Suppressor macrophage treated with lipopolysaccharide for 1 hour (primary cell): ENCODE measurements around the gene PYDC1.
"Not testable (repeated sequence)": the region's sequence is repeated elsewhere in the genome, so short reads cannot be mapped to it uniquely, and the experiment has no call there.

Experiments used
- DNase-seq, 3 donors: peaks; one replicate each; pipeline ENCODE4 v3.0.0-alpha.2; 2020 to 2022

The PYDC1 gene

DNA sequence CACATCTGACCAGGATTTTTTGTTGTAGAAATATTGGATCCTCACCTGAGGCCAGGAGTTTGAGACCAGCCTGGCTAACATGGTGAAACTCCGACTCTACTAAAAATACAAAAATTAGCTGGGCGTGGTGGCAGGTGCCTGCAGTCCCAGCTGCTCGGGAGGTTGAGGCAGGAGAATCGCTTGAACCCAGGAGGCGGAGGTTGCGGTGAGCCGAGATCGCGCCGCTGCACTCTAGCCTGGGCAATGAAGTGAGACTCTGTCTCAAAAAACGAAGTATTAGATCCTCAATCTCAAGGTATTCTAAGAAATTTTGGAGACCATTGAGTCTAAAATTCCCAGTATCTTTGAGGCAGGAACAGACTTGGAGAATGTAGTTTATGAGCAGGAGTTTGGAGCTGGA, 21.1 kb downstream of the PYDC1 start:
- DNase-seq = not testable (repeated sequence)

DNA sequence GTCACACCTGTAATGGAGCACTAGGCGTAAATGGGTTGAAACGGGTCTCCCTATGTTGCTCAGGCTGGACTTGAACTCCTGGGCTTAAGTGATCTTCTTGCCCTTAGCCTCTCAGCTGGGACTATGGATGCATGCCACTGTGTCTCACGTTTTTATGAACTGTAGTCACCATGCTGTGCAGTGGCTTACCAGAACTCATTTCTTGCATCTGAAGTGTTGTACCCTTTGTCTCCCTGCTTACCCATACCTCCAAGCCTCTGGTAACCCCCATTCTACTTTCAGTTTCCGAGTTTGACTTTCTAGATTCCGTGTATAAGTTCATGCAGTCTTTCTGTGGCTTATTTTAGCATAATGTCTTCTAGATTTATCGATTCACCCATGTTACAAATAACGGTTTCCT, 22.0 kb downstream of the PYDC1 start:
- no peak for DNase-seq

DNA sequence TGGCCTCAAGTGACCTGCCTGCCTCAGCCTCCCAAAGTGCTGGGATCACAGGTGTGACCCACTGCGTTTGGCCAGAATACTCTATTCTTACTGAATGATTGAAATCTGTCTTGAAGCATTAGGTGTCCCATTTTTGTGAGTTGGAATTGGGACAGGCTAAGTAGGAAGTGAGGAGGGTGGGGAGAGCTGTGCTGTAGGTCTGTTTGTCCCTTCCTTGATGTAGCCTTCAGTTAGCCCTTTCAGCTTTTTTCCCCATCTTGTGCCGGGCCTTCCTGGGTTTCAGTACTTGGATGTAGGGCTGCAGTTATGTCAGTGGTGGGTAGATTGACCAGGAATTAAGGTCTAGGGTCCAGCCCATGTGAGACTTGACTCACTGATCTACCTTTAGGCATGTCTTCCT, 23.1 kb downstream of the PYDC1 start:
- no peak for DNase-seq

DNA sequence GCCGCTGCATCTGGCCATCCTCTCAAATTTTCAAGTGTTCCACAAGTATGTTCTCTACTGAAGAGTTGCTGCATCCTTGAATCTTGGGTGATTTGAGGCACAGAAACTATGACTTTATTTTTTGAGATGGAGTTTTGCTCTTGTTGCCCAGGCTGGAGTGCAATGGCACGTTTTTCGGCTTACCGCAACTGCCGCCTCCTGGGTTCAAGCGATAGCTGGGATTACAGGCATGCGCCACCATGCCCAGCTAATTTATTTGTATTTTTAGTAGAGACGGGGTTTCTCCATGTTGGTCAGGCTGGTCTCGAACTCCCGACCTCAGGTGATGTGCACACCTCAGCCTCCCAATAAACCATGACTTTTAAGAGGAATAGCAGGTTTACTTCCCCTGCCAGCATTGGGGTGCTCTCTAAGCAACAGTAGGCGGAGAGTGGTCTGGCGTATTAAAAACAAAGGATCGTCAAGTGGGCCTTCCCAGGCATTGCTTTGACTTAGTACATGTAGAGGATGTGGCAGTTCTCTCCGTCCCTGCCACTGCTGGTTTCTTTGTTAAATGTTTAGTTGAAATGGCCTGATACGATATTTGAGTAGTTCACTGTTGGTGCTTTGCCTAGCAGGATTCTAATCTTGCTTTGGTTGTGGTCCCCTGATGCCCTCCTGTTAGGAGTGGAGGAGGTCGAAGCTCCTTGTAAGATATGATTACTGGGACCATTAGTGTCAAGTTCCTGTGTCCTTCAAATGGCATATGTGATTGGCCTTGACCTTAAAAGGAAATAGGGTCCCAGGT, 23.9 kb downstream of the PYDC1 start:
- DNase-seq = no peak

DNA sequence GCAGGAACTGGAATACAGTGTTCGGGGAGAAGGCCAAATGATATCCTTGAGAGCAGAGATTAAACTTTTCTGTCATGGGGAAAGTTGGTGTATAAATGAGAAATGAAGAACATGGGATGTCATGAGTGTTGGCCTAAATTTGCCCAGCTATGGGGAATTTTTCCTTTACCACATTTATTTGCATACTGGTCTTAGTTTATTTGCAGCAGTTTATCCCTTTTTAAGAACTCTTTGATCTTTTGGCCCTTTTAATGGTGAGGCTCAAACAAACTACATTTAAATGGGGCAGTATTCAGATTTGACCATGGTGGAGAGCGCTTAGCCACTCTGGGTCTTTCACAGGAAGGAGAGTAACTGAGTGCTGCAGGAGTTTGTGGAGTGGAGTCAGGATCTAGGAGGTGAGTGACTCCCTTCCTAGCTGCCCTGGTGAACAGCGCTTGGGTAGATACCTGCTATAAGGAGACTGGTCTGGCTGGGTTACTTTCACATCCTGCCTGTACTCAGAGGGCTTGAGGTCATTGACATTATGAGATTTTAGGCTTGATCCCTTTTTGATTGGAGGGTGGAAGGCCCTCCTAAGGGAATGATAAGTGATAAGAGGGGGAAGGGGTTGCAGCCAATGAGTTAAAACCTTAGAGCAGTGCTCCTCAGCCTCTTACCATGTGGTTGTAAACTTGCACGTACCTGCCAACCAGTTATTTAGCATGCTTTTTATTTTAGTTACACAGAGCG, 25.1 kb downstream of the PYDC1 start:
- DNase-seq = no peak

DNA sequence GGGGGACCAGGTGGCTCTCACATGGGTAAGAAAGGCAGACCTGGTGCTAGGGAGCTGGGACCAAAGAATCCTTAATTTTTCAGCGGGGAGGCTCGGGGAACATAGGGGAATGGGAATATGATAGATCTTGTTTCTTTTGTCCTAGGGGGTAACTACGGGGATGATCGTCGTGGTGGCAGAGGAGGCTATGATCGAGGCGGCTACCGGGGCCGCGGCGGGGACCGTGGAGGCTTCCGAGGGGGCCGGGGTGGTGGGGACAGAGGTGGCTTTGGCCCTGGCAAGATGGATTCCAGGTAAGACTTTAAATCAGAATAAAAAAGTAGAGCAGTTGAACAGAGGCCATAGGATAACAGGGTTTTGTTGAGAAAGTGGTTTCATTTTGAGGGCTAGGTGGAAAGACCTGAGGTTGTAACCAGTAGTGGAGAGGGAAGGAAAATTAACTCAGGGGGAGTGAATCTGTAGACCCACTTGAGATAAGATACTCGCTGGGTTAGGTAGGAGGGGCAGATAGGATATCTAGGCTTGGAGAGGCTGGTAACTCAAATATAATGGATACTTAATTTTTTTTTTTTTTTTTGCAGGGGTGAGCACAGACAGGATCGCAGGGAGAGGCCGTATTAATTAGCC, 26.0 kb downstream of the PYDC1 start:
- no peak for DNase-seq

DNA sequence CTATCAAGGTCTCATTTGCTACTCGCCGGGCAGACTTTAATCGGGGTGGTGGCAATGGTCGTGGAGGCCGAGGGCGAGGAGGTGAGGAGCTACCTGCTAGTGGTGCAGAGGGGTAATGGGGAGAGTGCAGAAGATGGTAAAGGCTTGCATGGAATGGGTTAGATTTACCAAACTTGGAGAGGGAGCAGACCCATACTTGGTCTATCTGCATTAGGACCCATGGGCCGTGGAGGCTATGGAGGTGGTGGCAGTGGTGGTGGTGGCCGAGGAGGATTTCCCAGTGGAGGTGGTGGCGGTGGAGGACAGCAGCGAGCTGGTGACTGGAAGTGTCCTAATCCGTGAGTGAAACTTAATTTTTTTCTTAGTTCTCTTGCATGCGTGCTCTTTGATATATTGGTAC, 26.9 kb downstream of the PYDC1 start:
- no peak for DNase-seq

DNA sequence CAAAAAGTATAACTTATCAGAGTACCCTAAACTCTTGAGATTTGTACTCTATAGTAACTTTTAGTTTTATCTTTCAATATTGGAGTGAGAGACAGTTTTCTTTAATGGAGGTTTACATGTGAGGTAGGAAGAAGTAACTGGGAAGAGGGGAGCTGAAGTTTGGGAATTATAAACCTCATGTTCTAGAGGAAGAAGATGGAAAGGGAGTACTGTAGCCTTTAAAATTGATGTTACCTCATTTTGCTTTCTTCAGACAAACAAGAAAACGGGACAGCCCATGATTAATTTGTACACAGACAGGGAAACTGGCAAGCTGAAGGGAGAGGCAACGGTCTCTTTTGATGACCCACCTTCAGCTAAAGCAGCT, 27.5 kb downstream of the PYDC1 start:
- DNase-seq = no peak

DNA sequence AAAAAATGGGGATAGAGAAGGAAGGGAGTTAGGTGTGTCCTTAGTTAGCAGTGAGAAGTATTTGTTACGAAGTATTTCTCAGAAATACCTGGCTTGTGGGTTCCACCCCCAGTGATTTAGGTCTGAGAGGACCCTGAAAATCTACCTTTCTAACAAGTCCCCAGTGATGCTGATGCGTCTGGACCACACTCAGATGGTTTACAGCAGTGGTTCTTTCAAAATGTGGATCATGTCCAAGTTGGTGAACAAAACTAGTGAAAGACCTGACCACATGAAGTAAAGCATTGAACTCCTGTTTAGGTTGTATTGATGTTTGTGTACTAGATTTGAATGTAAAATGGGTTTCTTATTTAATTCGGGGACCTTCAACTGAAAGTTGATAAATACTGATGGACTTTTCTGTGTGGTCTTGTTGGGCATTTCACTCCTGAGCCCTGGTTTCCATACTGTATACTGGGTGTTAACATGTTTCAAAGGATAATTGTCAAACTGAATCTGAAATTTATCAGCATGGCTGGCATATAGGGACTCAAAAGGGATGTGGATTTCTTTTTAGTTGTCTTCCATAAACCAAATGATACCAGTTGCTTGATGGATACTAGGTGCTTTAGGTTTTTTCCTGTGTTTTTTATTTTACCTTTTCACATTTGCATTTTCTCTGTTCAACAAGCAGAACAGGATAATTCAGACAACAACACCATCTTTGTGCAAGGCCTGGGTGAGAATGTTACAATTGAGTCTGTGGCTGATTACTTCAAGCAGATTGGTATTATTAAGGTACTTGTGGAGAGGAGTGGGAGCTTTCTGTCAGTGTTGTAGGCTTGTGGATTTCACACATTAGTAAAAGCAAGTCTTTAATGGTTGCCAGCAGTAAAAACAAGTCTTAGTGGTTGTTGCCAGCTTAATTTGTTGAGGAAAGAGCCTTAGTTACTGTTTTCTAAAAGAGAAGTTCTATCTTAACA, 28.2 kb downstream of the PYDC1 start:
- DNase-seq = no peak

DNA sequence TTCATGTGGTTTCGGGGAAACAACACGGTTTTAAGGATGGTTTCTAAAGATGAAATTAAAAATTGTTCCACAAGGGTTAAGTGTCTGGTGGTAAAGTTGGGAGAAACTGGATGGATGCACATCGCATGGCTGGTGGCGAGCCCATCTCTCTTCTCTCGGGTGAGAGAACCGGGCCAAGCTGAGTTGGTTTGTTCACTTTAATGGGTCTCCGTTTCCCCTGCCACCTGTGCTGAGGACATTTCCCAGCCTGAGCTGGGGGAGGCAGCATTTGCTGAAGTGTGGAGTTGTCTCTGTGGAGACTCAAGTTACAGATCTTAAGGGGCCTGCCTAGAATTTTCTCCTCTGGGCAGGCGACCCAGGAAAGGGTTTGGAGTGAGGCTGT, 29.1 kb downstream of the PYDC1 start:
- DNase-seq = no peak

DNA sequence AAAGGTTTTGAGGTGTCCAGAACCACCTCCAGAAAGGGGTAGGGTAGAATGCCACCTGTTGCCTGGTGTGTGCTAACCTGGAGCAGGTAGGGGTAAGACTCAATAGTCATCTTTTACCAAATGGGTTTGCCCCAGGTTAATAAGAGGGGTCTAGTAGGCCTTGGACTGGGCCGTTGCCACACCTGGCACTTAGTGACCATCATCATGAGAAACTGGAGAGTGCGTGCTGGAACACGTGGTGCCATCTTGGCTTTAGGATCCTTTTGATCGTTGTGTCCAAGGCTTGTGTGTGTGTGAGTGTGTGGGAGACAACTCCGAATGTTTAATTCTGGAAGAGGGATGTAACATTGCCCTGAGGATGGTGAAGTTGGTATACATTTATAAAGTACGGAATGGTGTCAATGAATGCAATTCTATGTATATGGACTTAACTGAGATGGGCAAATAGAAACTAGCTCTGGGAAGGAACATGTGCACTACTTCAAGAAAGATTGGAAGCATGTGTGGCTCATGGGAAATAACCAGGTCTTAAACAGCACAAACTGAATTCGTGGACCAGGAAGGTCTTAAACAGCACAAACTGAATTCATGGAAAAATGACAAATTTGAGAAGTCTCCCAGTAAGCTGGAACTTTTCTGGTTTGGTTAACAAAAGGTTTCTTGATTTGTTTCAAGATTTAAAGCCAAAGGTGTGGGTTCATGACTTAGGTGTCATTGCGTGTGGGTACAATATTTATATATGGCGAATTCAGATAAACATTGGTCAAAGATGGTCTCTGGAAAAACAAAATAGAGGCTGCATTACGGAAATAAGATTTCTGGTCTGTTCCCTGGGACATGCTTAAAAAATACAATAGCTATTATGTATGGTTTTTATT, 29.8 kb downstream of the PYDC1 start:
- DNase-seq = no peak

DNA sequence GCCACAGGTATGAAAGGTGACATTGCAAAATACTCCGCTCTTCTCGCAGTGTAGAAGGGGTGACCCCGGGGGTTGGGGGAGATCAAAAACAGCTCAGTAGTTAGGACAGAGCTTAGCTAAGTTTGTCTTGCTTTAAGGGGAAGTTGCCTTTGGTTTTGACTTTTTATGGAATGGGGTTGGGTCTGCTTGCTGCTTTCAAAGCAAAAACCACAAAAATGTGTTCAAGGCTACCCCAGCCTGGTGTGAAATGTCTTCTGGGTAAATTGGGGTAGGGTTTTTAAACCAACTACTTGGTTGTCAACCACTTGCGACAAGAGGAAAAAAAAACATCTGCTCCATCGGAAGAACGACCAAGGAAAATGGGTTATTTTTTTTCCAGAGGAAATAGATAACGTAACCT, 30.8 kb downstream of the PYDC1 start:
- peak in 2 of 3 donors; percentile 20 to 22 for DNase-seq

DNA sequence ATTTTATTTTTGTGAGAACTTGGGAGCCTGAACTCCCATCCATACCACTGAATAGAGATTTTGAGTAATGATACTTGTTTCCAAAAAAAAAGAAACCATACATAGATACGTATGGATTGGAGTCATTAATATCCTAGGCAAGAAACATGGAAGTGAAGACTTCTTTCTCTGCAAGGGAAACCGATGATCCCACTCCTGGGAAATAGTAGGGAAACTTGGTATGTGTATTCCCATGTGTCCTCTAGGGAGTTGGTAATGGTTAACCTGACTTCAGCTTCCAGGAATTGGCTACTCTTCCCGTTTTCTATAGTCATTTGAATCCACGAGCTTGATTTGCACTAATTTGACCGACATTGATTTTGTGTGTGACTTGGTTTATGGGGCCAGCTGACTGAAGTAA, 31.6 kb downstream of the PYDC1 start:
- no peak for DNase-seq

DNA sequence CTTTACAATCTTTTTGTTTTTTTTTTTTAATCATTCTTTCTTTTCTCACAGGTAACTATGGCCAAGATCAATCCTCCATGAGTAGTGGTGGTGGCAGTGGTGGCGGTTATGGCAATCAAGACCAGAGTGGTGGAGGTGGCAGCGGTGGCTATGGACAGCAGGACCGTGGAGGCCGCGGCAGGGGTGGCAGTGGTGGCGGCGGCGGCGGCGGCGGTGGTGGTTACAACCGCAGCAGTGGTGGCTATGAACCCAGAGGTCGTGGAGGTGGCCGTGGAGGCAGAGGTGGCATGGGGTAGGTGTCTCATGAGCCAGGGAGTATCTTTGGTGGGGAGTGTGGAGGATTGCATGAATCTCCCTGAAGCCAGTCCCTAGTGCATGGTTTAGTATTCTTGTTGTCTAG, 32.0 kb downstream of the PYDC1 start:
- DNase-seq = no peak

DNA sequence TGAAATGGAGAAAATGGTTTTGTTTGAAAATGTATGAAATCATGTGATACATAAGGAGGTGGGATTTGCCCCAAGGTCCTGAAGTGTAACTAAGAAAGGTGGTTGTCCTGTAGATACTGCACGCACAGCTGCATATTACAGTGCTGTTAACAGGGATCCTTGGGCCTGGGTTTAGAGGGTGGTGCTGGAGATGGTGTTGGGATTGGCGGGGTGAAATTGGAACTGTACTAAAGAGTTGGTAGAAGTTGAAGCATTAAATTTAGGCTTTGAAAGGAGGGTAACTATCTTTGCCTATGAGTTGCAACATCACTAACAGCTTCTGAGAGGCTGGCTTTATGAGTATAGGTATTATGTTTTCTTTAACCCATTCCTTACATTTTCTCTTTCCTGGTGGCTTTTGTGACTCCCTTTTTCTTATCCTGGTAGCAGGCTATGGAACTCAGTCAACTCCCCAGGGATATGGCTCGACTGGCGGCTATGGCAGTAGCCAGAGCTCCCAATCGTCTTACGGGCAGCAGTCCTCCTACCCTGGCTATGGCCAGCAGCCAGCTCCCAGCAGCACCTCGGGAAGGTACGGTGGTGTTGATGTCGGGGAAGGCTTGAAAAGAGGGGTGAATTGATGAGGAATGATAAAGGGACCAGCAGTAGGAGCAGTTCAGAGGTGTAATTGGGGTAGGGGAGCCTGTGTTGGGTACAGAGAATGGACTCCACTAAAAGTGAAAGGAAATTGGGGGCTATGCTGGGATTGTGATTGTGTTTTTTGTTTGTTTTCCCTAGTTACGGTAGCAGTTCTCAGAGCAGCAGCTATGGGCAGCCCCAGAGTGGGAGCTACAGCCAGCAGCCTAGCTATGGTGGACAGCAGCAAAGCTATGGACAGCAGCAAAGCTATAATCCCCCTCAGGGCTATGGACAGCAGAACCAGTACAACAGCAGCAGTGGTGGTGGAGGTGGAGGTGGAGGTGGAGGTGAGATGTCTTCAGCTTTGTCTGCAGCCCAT, 33.2 kb downstream of the PYDC1 start:
- no peak for DNase-seq

DNA sequence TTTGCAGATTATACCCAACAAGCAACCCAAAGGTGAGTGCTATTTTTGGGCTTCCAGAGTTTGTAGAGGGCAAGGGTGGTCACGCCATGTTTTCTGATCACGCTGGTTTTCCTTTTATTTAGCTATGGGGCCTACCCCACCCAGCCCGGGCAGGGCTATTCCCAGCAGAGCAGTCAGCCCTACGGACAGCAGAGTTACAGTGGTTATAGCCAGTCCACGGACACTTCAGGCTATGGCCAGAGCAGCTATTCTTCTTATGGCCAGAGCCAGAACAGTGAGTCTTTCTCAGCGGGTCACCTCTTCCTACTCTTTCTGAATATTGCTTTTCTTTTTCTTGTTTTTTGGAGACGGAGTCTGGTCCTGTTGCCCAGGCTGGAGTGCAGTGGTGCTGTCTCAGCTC, 34.5 kb downstream of the PYDC1 start:
- DNase-seq = no peak

DNA sequence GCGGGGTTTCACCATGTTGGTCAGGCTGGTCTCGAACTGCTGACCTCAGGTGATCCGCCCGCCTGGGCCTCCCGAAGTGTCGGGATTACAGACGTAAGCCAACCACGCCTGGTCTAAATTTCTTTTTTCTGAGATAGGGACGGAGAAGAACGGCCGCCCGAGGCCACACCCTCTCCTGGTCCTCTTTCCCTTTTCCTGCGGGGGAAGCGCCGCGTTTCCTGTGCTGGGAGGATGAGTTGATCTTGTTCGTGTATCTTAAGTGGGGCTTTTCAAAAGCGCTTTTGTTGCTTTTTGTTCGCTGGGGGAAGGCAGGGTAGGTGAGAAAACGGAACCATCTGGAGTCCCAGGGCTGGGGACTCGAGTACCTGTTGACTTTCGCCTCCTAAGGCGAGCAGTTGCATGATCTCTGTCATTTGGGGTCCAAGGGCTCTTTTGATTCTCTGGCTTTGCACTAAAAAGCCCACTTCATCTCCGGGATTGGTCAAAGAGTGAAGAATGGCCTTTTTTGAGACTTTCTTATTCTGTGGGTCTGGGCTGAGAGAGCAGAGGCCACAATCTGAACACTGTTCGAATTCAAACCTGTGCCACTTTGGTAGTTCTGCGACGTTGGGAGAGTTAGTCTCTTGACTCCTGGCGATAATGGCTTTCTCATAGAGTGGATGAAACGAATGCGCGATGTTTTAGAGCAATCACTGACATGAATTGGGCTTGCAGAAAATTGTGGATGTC, 35.7 kb downstream of the PYDC1 start:
- peak; percentile 82 to 88 (median 88) for DNase-seq

DNA sequence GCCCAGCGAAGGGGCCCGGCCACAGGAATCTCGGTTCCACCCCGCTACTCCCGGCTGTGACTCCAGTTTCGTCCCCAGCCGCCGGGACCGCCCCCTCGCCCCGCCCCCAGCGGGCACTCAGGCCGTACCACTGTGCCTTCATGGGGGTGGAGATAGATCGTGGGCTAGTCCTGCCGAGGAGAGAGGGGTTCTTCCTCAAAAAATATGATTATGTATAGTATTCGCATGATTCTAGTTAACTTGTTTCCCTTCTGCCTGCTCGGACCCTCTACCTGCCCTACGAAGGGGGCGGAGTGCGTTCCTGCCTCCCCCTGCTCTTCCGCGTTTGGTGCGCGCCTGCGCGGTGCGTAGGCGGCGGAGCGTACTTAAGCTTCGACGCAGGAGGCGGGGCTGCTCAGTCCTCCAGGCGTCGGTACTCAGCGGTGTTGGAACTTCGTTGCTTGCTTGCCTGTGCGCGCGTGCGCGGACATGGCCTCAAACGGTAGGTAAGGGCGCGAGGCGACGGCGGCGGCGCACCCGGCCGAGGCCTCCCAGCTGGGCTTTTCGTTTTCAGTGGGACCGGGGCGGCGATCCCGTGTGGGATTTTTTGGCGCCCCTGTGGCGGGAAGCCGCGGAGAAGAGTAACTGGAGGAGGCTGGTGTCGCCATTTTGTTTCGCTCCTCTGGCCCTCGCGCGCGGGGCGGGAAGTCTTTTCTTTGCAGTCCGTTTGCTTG, 37.0 kb downstream of the PYDC1 start, which contains the start of gene FUS:
Gene FUS (plus strand): TSS at position 393 of the 713 bp plus-strand sequence. CDS start 76 bp downstream, at position 469.
- DNase-seq = peak; percentile 92 to 95 (median 93)

DNA sequence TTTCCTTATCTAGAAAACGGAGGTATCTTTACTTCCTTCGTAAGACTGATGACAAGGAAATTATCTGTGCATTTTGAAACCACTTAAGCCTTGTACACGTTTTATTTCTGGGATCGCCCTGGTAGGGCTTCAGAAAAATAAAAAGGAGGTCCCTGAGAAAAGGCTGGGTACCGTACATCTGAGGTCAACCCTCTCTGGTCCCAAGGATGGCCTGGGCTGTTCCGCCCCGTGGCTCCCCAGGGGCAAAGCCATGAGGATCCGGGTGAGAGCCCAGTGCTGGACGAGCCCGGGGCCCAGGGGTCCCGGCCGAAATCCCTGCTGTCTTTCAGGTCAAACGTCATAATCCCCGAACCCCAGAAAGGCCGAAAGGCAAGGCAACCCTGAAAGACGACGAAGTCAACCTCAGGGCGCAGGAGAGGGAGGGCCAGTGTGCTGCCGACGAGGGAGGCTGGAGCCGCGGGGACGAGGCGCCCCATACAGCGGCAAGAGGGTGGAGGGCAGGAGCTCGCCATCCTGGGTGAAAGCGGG, 37.7 kb downstream of the PYDC1 start:
- no peak for DNase-seq
